OCI-M2 (cell line): Measurements from ENCODE around the gene BCL2L13.
"Not testable (repeated sequence)": the region's sequence is repeated elsewhere in the genome, so short reads cannot be mapped to it uniquely, and the experiment has no call there.

ENCODE experiments used
- DNase-seq: peaks from one replicate; lab custom pipeline; 2025; ENCODE audit not compliant: unreplicated experiment; lab: John Stamatoyannopoulos, UW

BCL2L13 gene

DNA sequence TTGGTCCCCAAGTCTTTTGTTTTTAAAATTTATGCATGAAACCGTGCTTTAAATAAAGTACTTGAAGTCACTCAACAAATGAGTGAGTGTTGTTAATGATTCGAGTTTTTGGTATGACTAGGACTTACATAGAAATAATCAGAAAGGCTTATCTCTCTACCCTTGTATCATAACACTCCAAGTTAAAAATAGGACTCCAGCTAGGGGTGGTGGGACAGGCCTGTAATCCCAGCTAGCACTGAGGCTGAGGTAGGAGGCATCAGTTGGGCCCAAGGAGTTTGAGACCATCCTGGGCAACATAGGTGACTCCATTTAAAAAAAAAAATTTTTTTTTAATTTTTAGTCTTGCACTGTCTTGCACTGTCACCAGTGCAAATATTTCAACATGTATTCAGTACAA lies 55.6 kb downstream of the BCL2L13 start:
- DNase-seq, result no peak

DNA sequence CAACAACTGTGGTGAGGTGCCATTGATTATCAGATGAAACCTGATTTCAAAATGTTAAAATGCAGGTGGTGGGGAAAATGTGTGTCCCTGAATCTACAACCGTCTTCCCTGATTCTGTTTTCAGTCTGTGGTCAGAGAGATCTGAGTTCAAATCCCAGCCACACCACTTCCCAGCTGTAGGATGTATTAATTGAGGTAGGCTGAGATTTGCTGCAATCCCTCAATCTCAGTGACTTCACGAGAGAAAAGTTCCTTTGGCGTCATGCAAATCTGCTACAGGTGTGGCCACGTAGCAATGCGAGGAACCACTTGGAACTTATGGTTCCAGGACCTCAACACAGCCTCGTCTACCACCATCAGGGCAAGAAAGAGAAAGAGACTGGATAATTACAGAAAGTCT lies 56.2 kb downstream of the BCL2L13 start:
- no peak for DNase-seq

DNA sequence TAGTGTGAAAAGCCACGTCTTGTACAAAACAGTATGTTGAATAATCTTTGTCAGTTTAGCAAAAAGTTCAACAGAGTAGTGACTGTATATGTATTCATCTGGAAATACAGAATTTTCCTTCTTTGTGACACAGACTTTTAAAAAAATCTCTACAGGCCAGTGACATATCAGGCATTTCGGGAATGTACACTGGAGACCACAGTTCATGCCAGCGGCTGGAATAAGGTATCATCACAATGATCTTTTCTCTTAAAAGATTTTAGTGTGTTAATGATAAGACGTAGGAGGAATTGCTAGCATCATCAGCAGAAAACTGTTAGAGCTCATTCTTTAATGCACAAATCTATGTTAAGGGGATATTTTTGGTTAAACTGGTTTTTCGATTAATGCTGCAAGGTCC lies 57.4 kb downstream of the BCL2L13 start:
- DNase-seq, result no peak

DNA sequence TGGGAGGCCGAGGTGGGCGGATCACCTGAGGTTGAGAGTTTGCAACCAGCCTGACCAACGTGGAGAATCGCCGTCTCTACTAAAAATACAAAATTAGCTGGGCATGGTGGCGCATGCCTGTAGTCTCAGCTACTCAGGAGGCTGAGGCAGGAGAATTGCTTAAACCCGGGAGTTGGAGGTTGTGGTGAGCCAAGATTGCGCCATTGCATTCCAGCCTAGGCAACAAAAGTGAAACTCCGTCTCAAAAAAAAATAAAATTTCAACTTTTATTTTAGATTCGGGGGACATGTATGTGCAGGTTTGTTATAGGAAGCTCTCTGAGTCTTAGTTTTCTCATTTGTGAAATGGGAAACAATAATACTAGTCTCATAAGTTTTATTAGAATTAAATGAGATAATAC lies 58.6 kb downstream of the BCL2L13 start:
- DNase-seq, result not testable (repeated sequence)

DNA sequence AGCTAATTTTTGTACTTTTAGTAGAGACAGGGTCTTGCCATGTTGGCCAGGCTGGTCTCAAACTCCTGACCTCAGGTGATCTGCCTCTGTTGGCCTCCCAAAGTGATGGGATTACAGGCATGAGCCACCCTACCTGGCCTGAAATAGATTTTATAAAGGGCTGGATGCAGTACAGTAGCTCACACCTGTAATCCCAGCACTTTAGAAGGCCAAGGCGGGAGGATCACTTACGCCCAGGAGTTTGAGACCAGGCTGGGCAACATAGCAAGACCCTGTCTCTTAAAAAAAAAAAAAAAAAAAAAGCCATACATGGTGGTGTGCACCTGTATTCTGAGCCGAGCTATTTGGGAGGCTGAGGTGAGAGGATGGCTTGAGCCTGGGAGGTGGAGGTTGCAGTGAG lies 59.7 kb downstream of the BCL2L13 start:
- DNase-seq, result not testable (repeated sequence)

DNA sequence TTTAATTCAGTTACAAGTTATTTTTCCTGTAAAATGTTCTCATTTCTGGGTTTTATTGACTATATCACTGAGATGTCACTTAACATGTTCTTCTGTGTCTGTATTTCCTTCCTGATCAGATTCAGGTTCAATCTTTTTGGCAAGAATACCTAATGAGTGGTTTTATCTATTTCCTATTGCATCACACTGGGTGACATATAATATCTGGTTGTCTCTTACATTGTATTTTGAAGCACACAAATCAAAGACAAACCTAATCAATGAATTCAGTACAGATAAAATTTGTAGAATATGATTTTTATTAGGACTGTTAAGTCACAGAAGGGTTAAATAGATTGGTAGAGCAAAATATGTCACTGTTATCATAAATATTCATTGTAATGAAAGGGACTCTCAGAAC lies 60.4 kb downstream of the BCL2L13 start:
- no peak for DNase-seq

DNA sequence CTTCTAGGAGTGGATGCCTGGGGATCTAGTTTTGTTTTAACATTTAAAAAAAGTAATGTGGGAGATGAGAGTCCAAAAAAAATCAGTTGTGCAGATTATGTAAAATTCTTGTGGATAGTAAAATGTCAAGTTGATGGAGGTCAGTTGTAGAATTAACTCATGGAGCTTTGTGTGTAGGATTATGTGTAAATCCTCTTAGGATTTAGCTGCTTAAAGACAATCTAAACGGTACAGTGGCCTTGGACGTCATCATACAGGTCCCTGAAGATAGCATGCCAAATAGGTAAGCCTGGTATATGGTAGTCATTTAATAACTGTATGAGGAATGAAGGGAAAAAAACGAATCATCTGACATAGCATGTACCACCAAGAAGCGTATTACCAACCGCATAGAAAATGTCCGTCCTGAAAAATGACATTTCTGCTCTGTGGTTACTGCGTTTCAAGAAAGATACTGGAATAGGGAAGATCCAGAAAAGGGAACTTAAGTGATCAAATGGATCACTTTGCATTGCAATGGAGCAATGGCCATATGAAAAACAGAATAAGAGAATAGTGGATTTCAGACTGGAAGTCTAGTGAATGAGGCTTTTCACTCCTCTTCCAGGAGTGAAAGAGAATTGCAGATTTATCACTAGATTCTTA lies 61.3 kb downstream of the BCL2L13 start:
- DNase-seq, result no peak

DNA sequence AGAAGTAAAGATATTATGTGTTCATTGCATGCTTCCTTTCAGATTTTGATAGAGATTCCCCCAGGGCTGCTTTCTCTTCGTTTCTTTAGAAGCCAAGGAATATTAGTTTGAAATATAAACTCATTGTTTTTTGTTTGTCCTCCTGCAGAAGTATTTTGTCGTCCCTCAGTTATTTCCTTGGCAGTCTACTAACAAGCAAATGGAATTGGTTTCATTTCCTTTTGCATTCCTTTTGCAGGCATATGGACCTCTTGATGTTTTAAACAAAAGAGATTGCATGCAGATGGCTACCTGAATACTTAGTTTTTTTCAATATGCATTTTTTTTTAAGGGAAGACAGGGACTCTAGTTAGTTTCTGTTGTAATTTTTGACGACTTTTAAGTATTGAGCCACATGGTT lies 62.2 kb downstream of the BCL2L13 start:
- no peak for DNase-seq

DNA sequence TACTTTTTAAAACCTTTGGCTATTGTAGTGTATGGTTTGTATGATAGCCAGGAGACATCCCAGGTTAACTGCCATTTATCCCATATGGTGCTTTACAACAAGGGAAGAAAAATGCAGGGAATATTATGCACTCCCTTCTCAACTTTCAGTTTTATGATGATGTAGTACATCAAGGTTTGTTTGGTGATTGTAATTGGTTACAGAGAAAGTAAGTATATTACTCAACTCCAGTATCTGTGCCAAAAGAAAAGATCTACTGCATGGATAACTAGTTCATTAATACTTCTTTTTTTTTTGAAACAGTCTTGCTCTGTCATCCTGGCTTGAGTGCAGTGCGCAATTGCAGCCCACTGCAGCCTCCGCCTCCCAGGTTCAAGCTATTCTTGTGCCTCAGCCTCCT lies 65.3 kb downstream of the BCL2L13 start:
- no peak for DNase-seq

DNA sequence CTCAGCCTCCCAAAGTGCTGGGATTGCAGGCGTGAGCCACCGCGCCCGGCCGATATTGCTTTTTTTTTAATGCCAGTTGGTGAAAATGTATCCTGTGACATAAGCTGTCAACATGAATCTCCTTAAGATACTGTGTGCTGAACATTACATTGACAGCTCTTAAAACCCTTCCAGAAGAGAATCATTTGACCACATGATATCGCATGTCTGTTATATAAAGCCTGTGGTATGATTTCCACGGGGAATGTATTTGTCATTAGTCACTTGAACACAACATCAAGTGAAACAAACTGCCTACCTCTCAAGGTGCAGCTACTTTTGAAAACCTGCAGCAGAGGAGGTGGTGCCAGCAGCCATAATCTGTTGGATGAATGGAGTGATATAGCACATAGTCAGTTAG lies 67.0 kb downstream of the BCL2L13 start:
- no peak for DNase-seq

DNA sequence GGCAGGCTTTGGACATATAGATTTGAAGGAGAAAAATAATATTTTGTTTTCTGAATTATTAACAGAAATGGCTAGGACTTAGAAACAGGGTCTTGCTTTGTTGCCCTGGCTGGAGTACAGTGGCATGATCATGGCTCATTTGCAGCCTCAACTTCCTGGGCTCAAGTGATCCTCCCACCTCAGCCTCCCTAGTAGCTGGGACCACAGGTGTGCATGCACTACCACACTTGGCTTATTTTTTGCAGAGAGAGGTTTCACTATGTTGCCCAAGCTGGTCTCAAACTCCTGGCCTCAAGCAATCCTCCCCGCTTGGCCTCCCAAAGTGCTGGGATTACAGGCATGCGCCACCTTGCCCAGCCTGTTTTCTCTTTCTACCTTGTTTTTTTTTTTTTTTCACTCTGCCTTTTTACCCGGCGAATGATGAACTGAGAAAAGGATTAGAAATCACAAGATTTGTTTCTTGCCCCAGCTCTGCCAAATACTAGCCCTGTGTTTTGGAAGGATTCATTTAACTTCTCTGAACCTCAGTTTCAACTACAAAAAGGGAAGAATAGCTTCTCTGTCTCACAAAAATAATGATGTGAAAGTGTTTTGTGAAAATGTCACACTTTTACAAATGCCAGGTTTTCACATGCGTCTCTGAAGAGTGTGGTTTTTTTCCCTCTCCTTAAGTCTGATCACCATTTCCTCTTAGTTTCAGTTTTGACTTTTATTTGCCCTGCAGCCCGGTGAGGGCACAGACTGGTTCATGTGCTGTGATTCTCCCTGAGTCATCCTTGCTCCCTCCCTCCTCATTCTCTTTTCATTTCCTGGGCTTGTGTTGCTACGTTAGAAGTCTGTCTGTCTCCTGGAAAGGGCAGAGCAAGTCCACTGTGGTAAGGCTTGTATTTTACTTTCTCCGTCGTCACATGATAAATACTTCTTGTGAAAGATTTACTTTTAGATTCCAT lies 67.7 kb downstream of the BCL2L13 start:
- DNase-seq, result no peak

DNA sequence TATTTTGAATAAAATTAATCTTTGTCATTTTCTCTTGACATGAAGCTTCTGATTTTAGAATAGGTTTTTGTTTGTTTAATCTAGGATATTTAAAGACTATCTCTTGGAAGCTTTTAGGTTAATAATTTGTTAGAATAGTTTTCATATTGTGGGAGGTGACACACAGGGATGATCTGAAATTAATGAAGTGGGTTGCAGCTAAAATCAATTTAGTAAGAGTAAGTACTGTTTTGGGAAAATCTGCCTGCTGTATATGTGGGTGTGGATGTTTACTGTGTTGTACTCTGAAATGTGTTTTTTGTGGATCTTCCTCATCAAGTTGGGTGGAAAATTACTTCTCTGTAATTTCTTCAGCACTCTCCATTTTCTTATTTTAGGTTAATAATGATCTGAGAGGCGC lies 68.4 kb downstream of the BCL2L13 start:
- no peak for DNase-seq

DNA sequence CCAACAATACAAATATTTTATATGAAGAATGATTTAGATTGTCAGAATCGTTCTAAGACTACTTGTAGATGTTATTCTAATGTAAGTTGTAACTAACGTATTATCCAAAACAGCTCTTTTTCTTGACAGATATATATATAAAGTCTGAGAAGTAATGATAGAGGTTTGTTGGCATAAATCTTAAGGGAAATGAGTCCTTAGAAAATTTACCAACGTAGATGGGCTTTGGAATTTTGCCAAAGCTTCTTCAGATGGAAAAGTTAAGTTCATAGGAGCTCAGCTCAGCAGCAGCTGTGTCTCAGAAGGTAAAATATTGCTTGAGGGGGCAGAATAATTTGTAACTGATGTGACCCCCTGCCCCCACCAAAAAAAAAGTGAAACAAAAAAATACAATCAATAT lies 69.0 kb downstream of the BCL2L13 start:
- DNase-seq, result no peak

DNA sequence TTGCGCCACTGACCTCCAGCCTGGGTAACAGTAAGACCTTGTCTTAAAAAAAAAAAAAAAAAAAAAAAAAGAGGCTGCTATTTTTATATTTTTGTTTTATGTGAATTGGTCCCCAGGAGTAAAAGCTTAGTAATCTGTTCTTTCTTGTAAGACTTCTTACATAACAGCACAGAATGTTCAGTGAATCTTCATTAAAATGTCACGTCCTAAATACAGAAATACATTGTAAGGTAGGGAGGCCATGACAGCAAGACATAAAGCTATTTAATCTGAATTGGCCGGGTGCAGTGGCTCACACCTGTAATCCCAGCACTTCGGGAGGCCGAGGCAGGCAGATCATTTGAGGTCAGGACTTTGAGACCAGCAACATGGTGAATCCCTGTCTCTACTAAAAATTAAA lies 71.5 kb downstream of the BCL2L13 start:
- no peak for DNase-seq

DNA sequence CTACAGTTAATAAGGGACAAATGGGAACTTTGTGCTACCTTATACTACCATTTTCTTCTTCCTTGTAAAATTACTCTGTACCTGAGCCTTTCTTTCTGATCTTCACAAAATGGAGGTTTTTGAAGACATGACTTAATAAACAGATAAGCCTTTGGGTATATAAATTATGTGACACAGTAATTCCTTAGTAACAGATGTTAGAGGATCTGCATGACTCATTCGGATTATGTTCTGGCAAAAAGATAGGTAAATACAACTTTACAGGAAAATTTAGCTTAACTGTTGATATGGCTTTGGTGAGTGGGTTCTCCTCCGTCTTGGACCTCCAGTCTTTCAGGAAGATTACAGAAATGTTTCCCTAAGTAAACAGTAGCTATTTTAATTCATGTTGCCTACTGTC lies 73.9 kb downstream of the BCL2L13 start:
- DNase-seq, result no peak

DNA sequence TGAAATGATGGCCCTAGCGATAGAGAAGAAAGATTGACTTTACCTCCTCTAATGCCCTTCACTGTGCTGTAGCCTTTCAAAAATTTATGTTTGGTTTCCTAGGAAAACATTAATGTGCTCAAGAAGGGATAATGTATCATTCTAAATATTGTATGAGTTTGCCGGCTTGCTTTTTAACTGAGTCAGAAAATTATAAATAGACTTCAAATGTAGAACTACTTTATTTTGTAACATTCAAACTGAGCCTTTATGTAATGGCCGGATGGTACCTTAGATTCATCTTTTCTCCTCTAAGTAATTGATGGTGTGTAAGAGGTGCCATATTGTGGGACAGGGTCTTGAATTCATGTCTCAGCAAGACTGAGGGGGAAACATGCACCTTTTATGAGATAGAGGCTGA lies 78.0 kb downstream of the BCL2L13 start:
- no peak for DNase-seq

DNA sequence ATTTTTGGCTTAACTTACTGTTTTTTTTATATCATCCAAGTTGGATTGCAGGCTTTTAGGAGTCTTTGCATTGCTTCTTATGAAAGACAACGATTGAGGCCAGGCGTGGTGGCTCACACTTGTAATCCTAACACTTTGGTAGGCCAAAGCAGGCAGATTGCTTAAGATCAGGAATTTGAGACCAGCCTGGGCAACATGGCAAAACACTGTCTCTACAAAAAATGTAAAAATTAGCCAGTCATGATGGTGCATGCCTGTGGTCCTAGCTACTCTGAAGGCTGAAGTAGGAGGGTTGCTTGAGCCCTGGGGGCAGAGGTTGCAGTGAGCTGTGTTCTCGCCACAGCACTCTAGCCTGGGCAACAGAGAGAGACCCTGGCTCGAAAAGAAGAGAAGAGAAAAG lies 79.2 kb downstream of the BCL2L13 start:
- DNase-seq, result no peak

DNA sequence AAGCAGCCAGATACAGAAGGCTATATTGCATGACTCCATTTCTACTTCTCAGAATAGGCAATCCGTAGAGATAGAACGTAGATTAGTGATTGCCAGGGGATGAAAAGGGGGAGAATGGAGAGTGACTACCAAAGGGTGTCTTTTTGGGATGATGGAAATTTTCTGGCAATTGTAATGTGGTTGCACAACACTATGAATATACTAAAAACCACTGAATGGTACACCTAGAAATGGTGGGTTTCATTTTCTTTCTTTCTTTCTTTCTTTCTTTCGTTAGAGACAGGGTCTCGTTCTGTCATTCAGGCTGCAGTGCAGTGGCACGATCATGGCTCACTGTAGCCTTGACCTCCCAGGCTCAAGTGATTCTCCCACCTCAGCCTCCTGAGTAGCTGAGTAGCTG lies 81.4 kb downstream of the BCL2L13 start:
- no peak for DNase-seq

DNA sequence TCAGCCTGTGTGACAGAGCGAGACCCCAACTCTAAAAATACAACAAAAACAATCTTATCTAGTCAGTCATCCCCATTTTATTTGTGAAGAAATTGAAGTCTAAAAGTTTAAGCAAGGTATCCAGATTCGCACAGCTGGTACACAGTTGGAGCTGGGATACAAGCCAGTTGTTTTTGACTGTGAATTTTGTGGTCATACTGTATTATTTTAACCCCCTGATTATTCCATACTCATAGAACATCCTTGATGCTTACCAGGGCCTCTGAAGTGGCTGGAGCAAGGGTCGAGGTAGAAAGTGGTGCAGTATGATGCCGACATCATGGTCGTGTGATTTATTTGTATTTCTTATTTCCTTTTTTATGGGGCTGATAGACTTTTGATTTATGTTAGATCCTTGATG lies 85.7 kb downstream of the BCL2L13 start:
- DNase-seq, result no peak

DNA sequence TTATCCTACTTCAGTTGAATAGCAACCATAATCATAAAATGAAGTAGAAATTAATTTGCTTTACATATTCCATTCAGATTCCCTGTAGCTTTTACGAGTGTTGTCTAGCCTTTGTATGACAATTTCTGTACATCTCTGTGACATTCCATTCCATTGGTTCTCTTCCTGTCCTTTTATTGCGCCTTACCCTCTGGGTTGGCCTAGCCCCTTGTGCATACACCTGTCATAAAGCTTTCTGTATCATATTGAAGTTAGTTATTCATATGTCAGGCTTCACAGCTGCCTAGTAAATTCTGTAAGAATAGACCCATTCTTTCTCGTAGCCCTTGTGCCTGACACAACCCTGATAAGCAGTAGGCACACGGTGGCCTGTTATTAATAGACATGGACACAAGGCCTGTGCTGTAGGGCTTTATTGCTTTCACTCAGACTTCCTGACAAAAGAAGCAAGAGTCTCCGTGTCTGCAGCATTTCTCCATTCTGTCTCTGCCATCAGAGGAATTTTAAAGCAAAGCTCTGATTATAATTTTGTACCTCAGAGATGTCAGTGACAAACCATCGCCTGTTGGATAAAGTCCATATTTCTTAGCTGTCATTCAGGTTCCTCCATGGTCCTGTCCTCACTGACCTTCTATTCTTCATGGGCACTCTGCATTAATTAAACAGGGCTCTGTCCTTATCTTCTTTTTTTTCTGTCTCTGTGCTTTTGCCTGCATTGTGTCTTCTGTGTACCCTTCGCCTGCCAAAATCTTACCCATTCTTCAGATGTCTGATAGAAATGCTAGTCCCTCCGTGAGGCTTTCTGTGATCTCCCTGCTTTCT lies 86.3 kb downstream of the BCL2L13 start:
- DNase-seq, result no peak

DNA sequence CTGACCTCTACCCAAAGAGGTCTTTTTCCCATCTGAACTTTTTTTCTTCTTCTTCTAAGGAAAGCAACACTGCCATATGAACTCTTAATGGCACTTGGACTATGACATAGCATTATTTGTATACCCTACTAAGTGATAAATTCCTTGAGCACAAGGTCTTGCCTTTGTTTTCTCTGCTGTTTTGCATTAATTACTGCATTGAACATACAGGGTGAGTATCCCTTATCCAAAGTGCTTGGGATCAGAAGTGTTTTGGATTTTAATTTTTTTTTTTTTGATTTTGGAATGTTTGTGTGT lies 86.9 kb downstream of the BCL2L13 start:
- no peak for DNase-seq
